Measurements from ENCODE around the gene GPC3.

GRCh38 chrX:133516686-133517085, 468.7 kb downstream of the GPC3 start:
- TF ChIP-seq CTCF (conservative IDR thresholded peaks at IDR 0.05) (no peak), EZH2 (IDR thresholded peaks at IDR 0.05; ENCODE audit: low read depth) (no peak)
